Glutamatergic neuron (in vitro differentiated cells): ENCODE data around the gene MRPL55. TPM values are rescaled to one million over a fixed set of nuclear protein-coding genes. Genes with fewer than 3 reads are reported as not detected.

Experiments used
- DNase-seq: peaks from one replicate; pipeline ENCODE4 v3.0.0; 2022
- H3K27ac Mint-ChIP-seq: one replicate; pipeline ENCODE4 v1.8.0; 2020; ENCODE audit warnings: mild to moderate bottlenecking, mixed read lengths, inconsistent platforms; ENCODE audit not compliant: unreplicated experiment
- H3K27me3 Mint-ChIP-seq: one replicate; pipeline ENCODE4 v1.8.0; 2020; ENCODE audit warnings: mild to moderate bottlenecking, moderate library complexity, mixed read lengths, inconsistent platforms; ENCODE audit not compliant: unreplicated experiment
- H3K36me3 Mint-ChIP-seq: one replicate; pipeline ENCODE4 v1.8.0; 2020; ENCODE audit warnings: mild to moderate bottlenecking, mixed read lengths, inconsistent platforms; ENCODE audit not compliant: unreplicated experiment
- H3K4me1 Mint-ChIP-seq: one replicate; pipeline ENCODE4 v1.8.0; 2020; ENCODE audit warnings: mild to moderate bottlenecking, low read depth, mixed read lengths, inconsistent platforms; ENCODE audit not compliant: unreplicated experiment
- H3K4me3 Mint-ChIP-seq: one replicate; pipeline ENCODE4 v1.8.0; 2020; ENCODE audit warnings: mild to moderate bottlenecking, mixed read lengths, inconsistent platforms; ENCODE audit not compliant: unreplicated experiment
- H3K9me3 Mint-ChIP-seq: one replicate; pipeline ENCODE4 v1.8.0; 2020; ENCODE audit warnings: mild to moderate bottlenecking, moderate library complexity, mixed read lengths, inconsistent platforms; ENCODE audit not compliant: unreplicated experiment
- total RNA-seq: library from RNA; stranded (reverse); fragmentation: NEBNext Ultra II Directional; extraction: Animal tissue kit (Norgen Biotek cat#: 25700); gene quantifications from one replicate; pipeline ENCODE4 v1.2.1, GENCODE V29; 2021; ENCODE audit not compliant: unreplicated experiment
- TF ChIP-seq, protein P1 (sequence below): fragments of 200-600 bp; sonication (generic); IDR thresholded peaks from one replicate; pipeline ENCODE4 v1.5.0; 2021; ENCODE audit not compliant: partially characterized antibody, unreplicated experiment

The MRPL55 gene
- total RNA-seq, 1 donor from 2014 or later = 61.5 TPM

DNA sequence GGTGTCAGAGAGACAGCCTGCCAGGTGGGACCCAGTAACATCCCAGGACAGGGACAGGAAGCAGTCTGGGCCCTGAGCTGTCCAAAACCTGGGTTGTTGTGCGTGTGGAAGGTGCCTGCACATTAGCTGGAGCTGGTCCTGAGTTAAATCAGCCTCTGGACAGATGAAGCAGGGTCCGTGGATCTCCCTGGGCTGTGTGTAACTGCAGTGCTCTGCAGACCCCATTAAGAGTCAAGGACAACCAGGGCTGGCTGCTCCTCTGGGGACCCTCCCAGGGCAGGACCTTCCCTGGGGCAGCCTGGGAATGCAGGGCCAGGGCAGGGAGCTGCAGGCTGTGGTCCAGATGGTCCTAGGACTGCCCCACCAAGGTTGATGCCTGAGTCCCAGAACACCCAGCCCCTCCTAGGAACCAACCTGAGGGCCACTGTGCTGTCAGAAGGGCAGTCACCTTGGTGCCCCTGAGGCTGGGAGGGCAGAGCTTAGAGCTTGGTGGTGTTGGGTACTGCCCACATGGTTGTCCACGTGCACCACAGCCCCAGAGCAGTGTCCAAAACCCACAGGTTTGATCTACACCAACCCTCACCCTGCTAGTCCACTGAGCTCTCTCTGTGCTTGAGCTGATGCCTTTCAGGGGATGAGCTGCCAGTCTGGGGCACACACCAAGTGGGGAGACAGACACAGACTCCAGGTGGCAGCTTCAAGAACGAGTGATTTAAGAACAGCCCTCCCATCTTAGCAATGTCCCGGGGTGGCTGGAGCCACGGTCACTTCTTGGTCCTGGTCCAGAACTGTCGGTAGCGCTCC is 2.9 kb downstream of the MRPL55 start:
- Mint-ChIP-seq H3K27me3 (peaks cover 14% of the 10 kb centered on the region), H3K9me3 (peaks cover 14% of the 10 kb centered on the region), H3K27ac (no peak overlapping the region), H3K4me1 (peaks cover 3% of the 10 kb centered on the region), H3K4me3 (no peak overlapping the region), H3K36me3 (no peaks in the 10 kb centered on the region)
- no peak for DNase-seq
- TF ChIP-seq, protein P1, sequence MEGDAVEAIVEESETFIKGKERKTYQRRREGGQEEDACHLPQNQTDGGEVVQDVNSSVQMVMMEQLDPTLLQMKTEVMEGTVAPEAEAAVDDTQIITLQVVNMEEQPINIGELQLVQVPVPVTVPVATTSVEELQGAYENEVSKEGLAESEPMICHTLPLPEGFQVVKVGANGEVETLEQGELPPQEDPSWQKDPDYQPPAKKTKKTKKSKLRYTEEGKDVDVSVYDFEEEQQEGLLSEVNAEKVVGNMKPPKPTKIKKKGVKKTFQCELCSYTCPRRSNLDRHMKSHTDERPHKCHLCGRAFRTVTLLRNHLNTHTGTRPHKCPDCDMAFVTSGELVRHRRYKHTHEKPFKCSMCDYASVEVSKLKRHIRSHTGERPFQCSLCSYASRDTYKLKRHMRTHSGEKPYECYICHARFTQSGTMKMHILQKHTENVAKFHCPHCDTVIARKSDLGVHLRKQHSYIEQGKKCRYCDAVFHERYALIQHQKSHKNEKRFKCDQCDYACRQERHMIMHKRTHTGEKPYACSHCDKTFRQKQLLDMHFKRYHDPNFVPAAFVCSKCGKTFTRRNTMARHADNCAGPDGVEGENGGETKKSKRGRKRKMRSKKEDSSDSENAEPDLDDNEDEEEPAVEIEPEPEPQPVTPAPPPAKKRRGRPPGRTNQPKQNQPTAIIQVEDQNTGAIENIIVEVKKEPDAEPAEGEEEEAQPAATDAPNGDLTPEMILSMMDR = no peak

DNA sequence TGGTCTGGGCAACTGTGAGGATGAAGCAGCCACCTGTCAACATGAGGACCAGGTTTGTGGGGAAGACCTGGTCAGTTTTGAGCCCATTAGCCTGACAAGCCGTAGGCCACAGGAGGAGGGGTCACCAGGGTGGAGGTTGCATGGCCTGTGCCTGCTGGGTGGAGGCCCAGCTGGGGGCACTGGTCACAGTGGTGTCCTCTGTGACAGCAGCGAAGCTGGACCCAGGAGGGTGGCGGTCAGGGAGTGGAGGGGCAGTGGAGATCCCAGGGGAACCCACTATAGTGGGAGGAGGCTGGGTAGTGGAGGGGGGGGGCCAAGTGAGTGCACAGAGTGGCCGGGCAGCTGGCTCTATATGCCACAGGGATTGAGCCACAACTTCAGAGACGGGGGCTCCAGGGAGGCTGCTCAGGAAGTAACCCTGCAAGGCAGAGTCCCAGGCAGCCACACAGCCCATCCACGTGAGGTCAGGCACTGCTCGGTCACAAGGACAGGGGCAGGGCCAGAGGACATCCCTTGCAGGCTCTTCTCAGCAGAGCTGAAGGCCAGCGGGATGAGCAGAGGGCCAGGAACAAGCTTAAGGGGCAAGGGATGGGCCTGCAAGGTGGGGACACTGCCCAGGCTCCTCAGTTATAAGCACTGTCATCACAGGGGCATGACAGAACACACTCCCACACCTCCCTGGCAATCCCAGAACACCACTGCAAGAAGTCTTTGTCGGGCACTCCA is 3.7 kb downstream of the MRPL55 start:
- peaks cover 12% of the 10 kb centered on the region for H3K27me3 Mint-ChIP-seq
- no peaks in the 10 kb centered on the region for H3K36me3 Mint-ChIP-seq
- H3K4me1 Mint-ChIP-seq = peaks cover 3% of the 10 kb centered on the region
- H3K27ac Mint-ChIP-seq = no peak overlapping the region
- H3K4me3 Mint-ChIP-seq = no peak overlapping the region
- DNase-seq = no peak
- H3K9me3 Mint-ChIP-seq = peaks cover 15% of the 10 kb centered on the region
- TF ChIP-seq, protein P1 = no peak

DNA sequence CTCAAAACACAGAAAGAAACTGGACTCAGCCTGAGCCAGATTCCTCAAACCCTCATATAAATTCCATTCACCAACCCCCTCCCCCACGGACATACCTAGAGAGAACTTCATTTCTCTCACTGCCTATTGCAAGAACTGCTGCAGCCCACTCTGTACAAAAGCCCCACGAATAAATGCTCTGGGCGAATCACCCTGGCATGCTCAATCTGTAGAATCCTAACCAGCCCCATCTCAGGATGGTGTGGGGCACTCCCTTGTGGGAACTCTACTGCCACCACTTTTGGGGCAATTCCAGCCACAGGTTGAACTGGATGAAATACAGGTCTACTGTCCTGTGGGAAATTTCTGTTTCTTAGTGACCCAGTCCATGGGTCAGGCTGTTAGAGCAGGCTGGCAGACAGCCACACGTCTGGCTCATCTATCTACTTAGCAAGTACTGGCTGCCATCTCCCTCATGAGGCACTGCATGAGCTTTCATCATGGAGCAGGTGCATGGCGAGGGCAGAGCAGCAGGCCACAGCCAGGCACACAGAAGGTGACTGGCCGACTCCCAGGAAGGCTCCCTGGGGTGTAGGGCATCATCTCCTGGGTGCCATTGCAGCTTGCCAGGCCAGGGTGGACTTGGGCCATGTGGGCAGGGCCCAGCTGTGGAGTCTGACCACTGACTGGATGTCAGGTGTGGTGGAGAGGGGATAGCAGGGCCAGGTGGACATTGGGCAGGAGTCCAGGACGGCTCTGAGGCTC is 4.4 kb downstream of the MRPL55 start:
- Mint-ChIP-seq H3K4me1 (peaks cover 3% of the 10 kb centered on the region), H3K4me3 (peak overlapping the region; percentile 64), H3K27me3 (peaks cover 10% of the 10 kb centered on the region), H3K27ac (peak overlapping the region; percentile 6), H3K36me3 (no peaks in the 10 kb centered on the region), H3K9me3 (peaks cover 12% of the 10 kb centered on the region)
- TF ChIP-seq, protein P1 = no peak
- DNase-seq = no peak

DNA sequence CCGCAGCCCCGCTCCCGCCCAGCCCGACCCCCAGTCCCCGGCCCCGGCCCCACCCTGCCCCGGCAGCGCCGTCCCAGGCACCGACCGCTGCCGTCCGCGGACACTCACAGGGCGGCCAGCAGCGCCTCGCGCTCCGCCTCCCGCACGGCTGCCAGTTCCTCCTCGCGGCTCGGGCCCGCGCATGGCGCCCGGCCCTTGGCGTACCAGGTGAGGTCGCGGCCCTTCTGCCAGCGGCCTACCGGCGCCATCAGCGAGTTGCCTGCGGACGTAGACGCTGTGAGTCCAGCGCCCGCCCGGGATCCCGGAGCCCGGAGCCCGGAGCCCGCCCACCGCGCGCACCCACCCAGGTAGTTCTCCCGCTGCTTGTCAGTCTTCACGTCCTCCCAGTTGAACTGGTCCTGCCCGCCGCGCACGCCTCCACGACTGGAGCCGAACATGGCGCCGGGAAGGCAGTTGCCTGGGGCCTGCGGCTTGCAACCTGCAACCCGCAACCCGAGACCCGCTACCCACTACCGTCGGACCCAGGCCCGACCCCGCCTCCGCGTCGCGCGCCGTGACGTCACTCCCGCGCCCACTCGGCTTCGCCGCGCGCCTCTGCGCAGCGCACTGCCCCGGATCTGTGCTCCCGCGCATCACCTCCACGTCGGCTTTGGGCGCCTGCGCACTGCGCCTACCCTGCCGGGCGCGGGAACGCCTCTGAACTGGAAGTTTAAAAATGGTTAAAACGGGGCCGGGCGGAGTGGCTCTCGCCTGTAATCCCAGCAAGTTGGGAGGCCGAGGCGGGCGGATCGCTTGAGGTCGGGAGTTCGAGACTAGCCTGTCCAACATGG is 6.1 kb downstream of the MRPL55 start, which contains the start of gene C1orf35:
C1orf35 (minus strand) TSS at position 535 of the 830 bp plus-strand sequence; CDS start at position 437, 98 bp downstream.
- peak within 1 kb of the TSS; percentile 86 for H3K4me3 Mint-ChIP-seq
- TF ChIP-seq, protein P1 = no peak
- H3K27me3 Mint-ChIP-seq = peaks cover 13% of the 10 kb centered on the region
- H3K4me1 Mint-ChIP-seq = no peaks in the 10 kb centered on the region
- DNase-seq = peak; percentile 98
- peaks cover 9% of the 10 kb centered on the region for H3K9me3 Mint-ChIP-seq
- peak within 1 kb of the TSS; percentile 66 for H3K27ac Mint-ChIP-seq
- H3K36me3 Mint-ChIP-seq = no peaks in the 10 kb centered on the region
